Tibial nerve (tissue), 4 donors: ENCODE measurements around the gene PDF.

Source experiments
- CTCF ChIP-seq, 5 experiments: fragments of 200-600 bp in 3 of 5; fragments of 450-650 bp in 2 of 5; sonication (generic) in 3 of 5; IDR thresholded peaks; one replicate each; pipeline ENCODE4 v1.5.1; 2016 to 2019; ENCODE audit warnings: antibody characterized with exemption in 5 of 5, mild to moderate bottlenecking in 3 of 5, moderate library complexity in 2 of 5
- EP300 ChIP-seq, 2 donors: sonication (generic); formaldehyde crosslinking; IDR thresholded peaks; one replicate each; pipeline ENCODE4 v1.6.1; 2017; ENCODE audit warnings: antibody characterized with exemption in 2 of 2, mild to moderate bottlenecking in 1 of 2
- POLR2A ChIP-seq, 2 donors: fragments of 450-650 bp; IDR thresholded peaks; one replicate each; pipeline ENCODE4 v1.6.1; 2017; ENCODE audit warnings: antibody characterized with exemption in 2 of 2, mild to moderate bottlenecking in 2 of 2, moderate library complexity in 2 of 2

- no peak for TF ChIP-seq CTCF (IDR thresholded peaks at IDR 0.05)
- TF ChIP-seq POLR2A (IDR thresholded peaks at IDR 0.05), result no peak
- TF ChIP-seq EP300 (IDR thresholded peaks at IDR 0.05), result no peak
Measured at GRCh38 chr16:69350536-69351133, 20.2 kb upstream of the PDF start.
